ENCODE data around the gene PNMA3.
"Not testable (repeated sequence)": the region's sequence is repeated elsewhere in the genome, so short reads cannot be mapped to it uniquely, and the experiment has no call there.

Gene PNMA3

GRCh38 chrX:153055871-153056749, at the start of gene PNMA3:
Gene PNMA3 (plus strand): TSS chrX:153056470. CDS start chrX:153057056, 586 bp downstream.
- Histone ChIP-seq H3K4me3 (ENCODE audit: insufficient read length, low read depth) (peak within 1 kb of the TSS; percentile 18), H3K27me3 (ENCODE audit: insufficient read depth, insufficient read length) (no peaks in the 10 kb centered on the region), H3K4me1 (ENCODE audit: insufficient read depth, insufficient read length) (no peaks in the 10 kb centered on the region), H3K9ac (ENCODE audit: insufficient read length, low read depth) (no peak within 1 kb of the TSS), H3K36me3 (ENCODE audit: insufficient read depth, insufficient read length, low read length) (peaks cover 4% of the 10 kb centered on the region), H3K9me3 (ENCODE audit: insufficient read depth, low read length) (no peaks in the 10 kb centered on the region)
- no peak for DNase-seq (ENCODE audit: low read depth, low spot score)
- TF ChIP-seq YY1 (IDR thresholded peaks at IDR 0.05; ENCODE audit: insufficient read depth, insufficient read length) (no peak), ZNF274 (IDR thresholded peaks at IDR 0.05; ENCODE audit: low read depth, low read length) (no peak), SUZ12 (IDR thresholded peaks at IDR 0.05; ENCODE audit: extremely low read depth, insufficient read depth, insufficient read length) (no peak)

GRCh38 chrX:153017174-153017573, 39.1 kb upstream of the PNMA3 start:
- H3K4me1 ChIP-seq (ENCODE audit: insufficient read depth, insufficient read length); H3K9me3 ChIP-seq (ENCODE audit: insufficient read depth, low read length); DNase-seq (ENCODE audit: low read depth, low spot score); H3K9ac ChIP-seq (ENCODE audit: insufficient read length, low read depth); H3K36me3 ChIP-seq (ENCODE audit: insufficient read depth, insufficient read length, low read length); H3K4me3 ChIP-seq (ENCODE audit: insufficient read length, low read depth); H3K27me3 ChIP-seq (ENCODE audit: insufficient read depth, insufficient read length): not testable (repeated sequence)

- no peaks in the 10 kb centered on the region for H3K4me1 ChIP-seq (ENCODE audit: insufficient read depth, insufficient read length)
- H3K4me3 ChIP-seq (ENCODE audit: insufficient read length, low read depth): no peak overlapping the region
- no peaks in the 10 kb centered on the region for H3K27me3 ChIP-seq (ENCODE audit: insufficient read depth, insufficient read length)
- no peaks in the 10 kb centered on the region for H3K36me3 ChIP-seq (ENCODE audit: insufficient read depth, insufficient read length, low read length)
- no peak for TF ChIP-seq YY1 (IDR thresholded peaks at IDR 0.05; ENCODE audit: insufficient read depth, insufficient read length)
- TF ChIP-seq SUZ12 (IDR thresholded peaks at IDR 0.05; ENCODE audit: extremely low read depth, insufficient read depth, insufficient read length): no peak
- no peak for TF ChIP-seq ZNF274 (IDR thresholded peaks at IDR 0.05; ENCODE audit: low read depth, low read length)
- no peaks in the 10 kb centered on the region for H3K9me3 ChIP-seq (ENCODE audit: insufficient read depth, low read length)
- no peak overlapping the region for H3K9ac ChIP-seq (ENCODE audit: insufficient read length, low read depth)
- no peak for DNase-seq (ENCODE audit: low read depth, low spot score)
These were observed 37.1 kb upstream of the PNMA3 start for GRCh38 chrX:153019166-153019565.

GRCh38 chrX:153026501-153026900, 29.8 kb upstream of the PNMA3 start:
- H3K9ac ChIP-seq (ENCODE audit: insufficient read length, low read depth); H3K4me1 ChIP-seq (ENCODE audit: insufficient read depth, insufficient read length); DNase-seq (ENCODE audit: low read depth, low spot score); H3K27me3 ChIP-seq (ENCODE audit: insufficient read depth, insufficient read length); H3K36me3 ChIP-seq (ENCODE audit: insufficient read depth, insufficient read length, low read length); H3K9me3 ChIP-seq (ENCODE audit: insufficient read depth, low read length); H3K4me3 ChIP-seq (ENCODE audit: insufficient read length, low read depth): not testable (repeated sequence)

- H3K9ac ChIP-seq (ENCODE audit: insufficient read length, low read depth); H3K36me3 ChIP-seq (ENCODE audit: insufficient read depth, insufficient read length, low read length); DNase-seq (ENCODE audit: low read depth, low spot score); H3K27me3 ChIP-seq (ENCODE audit: insufficient read depth, insufficient read length); H3K4me1 ChIP-seq (ENCODE audit: insufficient read depth, insufficient read length); H3K9me3 ChIP-seq (ENCODE audit: insufficient read depth, low read length); H3K4me3 ChIP-seq (ENCODE audit: insufficient read length, low read depth): not testable (repeated sequence)
These were observed 27.8 kb upstream of the PNMA3 start for GRCh38 chrX:153028487-153028886.

GRCh38 chrX:153029162-153029561, 27.1 kb upstream of the PNMA3 start:
- Histone ChIP-seq H3K9me3 (ENCODE audit: insufficient read depth, low read length) (no peaks in the 10 kb centered on the region), H3K9ac (ENCODE audit: insufficient read length, low read depth) (no peak overlapping the region), H3K27me3 (ENCODE audit: insufficient read depth, insufficient read length) (no peaks in the 10 kb centered on the region), H3K4me3 (ENCODE audit: insufficient read length, low read depth) (no peak overlapping the region), H3K4me1 (ENCODE audit: insufficient read depth, insufficient read length) (no peaks in the 10 kb centered on the region), H3K36me3 (ENCODE audit: insufficient read depth, insufficient read length, low read length) (no peaks in the 10 kb centered on the region)
- DNase-seq (ENCODE audit: low read depth, low spot score): no peak
- TF ChIP-seq SUZ12 (IDR thresholded peaks at IDR 0.05; ENCODE audit: extremely low read depth, insufficient read depth, insufficient read length) (no peak), ZNF274 (IDR thresholded peaks at IDR 0.05; ENCODE audit: low read depth, low read length) (no peak), YY1 (IDR thresholded peaks at IDR 0.05; ENCODE audit: insufficient read depth, insufficient read length) (no peak)

- TF ChIP-seq ZNF274 (IDR thresholded peaks at IDR 0.05; ENCODE audit: low read depth, low read length) (no peak), YY1 (IDR thresholded peaks at IDR 0.05; ENCODE audit: insufficient read depth, insufficient read length) (no peak), SUZ12 (IDR thresholded peaks at IDR 0.05; ENCODE audit: extremely low read depth, insufficient read depth, insufficient read length) (no peak)
- no peak overlapping the region for H3K4me3 ChIP-seq (ENCODE audit: insufficient read length, low read depth)
- H3K9me3 ChIP-seq (ENCODE audit: insufficient read depth, low read length): no peaks in the 10 kb centered on the region
- DNase-seq (ENCODE audit: low read depth, low spot score): no peak
- H3K36me3 ChIP-seq (ENCODE audit: insufficient read depth, insufficient read length, low read length): no peaks in the 10 kb centered on the region
- no peaks in the 10 kb centered on the region for H3K4me1 ChIP-seq (ENCODE audit: insufficient read depth, insufficient read length)
- no peak overlapping the region for H3K9ac ChIP-seq (ENCODE audit: insufficient read length, low read depth)
- H3K27me3 ChIP-seq (ENCODE audit: insufficient read depth, insufficient read length): no peaks in the 10 kb centered on the region
These were observed 26.4 kb upstream of the PNMA3 start for GRCh38 chrX:153029875-153030274.

GRCh38 chrX:153030801-153031200, 25.5 kb upstream of the PNMA3 start:
- no peak for DNase-seq (ENCODE audit: low read depth, low spot score)
- no peak overlapping the region for H3K9ac ChIP-seq (ENCODE audit: insufficient read length, low read depth)
- TF ChIP-seq YY1 (IDR thresholded peaks at IDR 0.05; ENCODE audit: insufficient read depth, insufficient read length): no peak
- TF ChIP-seq ZNF274 (IDR thresholded peaks at IDR 0.05; ENCODE audit: low read depth, low read length): no peak
- no peak for TF ChIP-seq SUZ12 (IDR thresholded peaks at IDR 0.05; ENCODE audit: extremely low read depth, insufficient read depth, insufficient read length)

More at GRCh38 chrX:153030801-153031200, 25.5 kb upstream of the PNMA3 start:
- H3K27me3 ChIP-seq (ENCODE audit: insufficient read depth, insufficient read length): no peaks in the 10 kb centered on the region
- no peaks in the 10 kb centered on the region for H3K9me3 ChIP-seq (ENCODE audit: insufficient read depth, low read length)
- no peaks in the 10 kb centered on the region for H3K36me3 ChIP-seq (ENCODE audit: insufficient read depth, insufficient read length, low read length)
- no peaks in the 10 kb centered on the region for H3K4me1 ChIP-seq (ENCODE audit: insufficient read depth, insufficient read length)
- H3K4me3 ChIP-seq (ENCODE audit: insufficient read length, low read depth): no peak overlapping the region

All from NT2/D1 (cell line).